Coronary artery (tissue), 2 donors: ENCODE results near the gene TBC1D2.
A peak's percentile ranks its signal among the peaks of the same experiment; 100 is the strongest.

Experiments
- DNase-seq: peaks from one replicate; pipeline ENCODE4 v3.0.0-alpha.2; 2017; ENCODE audit warnings: low spot score
- H3K27ac ChIP-seq, 2 donors: fragments of 200-600 bp; sonication (generic); one replicate each; pipeline ENCODE4 v1.5.1; 2016 to 2019
- H3K4me3 ChIP-seq: fragments of 200-600 bp; sonication (generic); 2 replicates; pipeline ENCODE4 v1.5.1; 2016; ENCODE audit warnings: mild to moderate bottlenecking, moderate library complexity
- TF ChIP-seq, protein P1 (sequence below): fragments of 200-600 bp; sonication (generic); IDR thresholded peaks from one replicate; pipeline ENCODE4 v1.5.1; 2019; ENCODE audit warnings: antibody characterized with exemption

The TBC1D2 gene

DNA sequence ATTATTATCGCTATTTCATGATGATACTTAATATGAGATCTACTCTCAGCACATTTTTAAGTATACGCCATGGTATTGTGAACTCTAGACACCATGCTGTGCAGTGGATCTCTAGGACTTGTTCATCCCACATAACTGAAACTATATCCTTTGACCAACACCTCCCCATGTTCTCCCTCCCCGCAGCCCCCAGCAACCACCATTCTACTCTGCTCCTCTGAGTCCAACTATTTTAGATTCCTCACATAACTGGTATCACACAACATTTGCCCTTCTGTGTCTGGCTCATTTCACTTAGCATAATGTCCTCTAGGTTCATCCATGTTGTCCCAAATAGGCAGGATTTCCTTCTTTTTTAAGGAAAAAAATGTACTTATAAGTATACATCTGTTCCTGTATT lies 6.6 kb upstream of the TBC1D2 start:
- TF ChIP-seq, protein P1, sequence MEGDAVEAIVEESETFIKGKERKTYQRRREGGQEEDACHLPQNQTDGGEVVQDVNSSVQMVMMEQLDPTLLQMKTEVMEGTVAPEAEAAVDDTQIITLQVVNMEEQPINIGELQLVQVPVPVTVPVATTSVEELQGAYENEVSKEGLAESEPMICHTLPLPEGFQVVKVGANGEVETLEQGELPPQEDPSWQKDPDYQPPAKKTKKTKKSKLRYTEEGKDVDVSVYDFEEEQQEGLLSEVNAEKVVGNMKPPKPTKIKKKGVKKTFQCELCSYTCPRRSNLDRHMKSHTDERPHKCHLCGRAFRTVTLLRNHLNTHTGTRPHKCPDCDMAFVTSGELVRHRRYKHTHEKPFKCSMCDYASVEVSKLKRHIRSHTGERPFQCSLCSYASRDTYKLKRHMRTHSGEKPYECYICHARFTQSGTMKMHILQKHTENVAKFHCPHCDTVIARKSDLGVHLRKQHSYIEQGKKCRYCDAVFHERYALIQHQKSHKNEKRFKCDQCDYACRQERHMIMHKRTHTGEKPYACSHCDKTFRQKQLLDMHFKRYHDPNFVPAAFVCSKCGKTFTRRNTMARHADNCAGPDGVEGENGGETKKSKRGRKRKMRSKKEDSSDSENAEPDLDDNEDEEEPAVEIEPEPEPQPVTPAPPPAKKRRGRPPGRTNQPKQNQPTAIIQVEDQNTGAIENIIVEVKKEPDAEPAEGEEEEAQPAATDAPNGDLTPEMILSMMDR: no peak
- no peak for DNase-seq
- H3K27ac ChIP-seq: no peak overlapping the region

DNA sequence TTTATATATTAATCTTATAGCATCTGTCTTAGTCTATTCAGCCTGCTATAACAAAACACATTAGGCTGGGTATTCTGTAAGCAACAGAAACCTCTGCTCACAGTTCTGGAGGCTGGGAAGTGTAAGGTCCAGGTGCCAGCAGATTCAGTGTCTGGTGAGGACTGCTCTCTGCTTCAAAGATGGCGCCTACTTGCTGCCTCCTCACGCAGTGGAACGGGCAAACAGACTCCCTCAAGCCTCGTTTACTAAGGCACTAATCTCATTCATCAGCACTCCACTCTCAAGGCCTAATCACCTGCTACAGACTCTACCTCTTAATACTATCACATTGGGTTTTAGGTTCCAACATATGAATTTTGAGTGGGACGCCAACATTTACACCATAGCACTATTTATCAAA lies 5.2 kb upstream of the TBC1D2 start:
- H3K4me3 ChIP-seq: no peak overlapping the region
- no peak overlapping the region for H3K27ac ChIP-seq
- TF ChIP-seq, protein P1: no peak
- DNase-seq: no peak

More for the DNA sequence above, 6.6 kb upstream of the TBC1D2 start:
- no peak overlapping the region for H3K4me3 ChIP-seq

DNA sequence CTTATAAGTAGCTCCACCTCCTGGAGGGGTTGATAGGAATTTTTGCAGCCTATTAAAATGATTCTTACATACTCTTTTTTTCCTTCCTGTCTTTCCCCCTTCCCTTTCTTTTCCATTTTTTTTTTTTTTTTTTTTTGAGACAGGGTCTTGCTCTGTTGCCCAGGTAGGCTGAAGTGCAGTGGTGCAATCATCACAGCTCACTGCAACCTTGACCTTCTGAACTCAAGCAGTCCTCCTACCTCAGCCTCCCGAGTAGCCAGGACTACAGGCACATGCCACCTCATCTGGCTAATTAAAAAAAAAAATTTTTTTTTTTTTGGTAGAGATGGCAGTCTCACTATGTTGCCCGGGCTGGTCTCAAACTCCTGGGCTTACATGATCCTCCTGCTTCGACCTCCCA lies 4.3 kb upstream of the TBC1D2 start:
- TF ChIP-seq, protein P1: no peak
- no peak overlapping the region for H3K27ac ChIP-seq
- H3K4me3 ChIP-seq: no peak overlapping the region
- DNase-seq: no peak

DNA sequence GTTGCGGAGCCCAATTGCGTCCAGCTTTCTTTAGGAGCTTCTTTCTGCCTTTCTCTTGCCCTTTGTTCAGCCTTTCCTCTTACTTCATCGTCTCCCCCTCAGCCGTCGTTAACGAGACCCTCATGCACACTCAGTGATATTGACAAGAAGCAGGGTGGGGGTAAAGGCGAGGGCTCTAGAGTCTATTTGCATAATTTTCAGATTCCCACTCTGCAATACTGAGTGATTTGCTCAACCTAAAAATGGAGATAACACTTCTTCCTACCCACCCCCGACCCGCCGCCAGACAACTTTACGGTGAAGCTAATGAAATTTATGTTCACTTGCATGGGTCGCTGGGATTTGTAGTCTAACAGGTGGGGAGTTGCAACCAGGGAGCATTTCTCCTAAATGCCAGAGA lies 1.3 kb upstream of the TBC1D2 start:
- Histone ChIP-seq H3K27ac (peak overlapping the region; percentile 95), H3K4me3 (peak overlapping the region; percentile 77)
- TF ChIP-seq, protein P1: no peak
- DNase-seq: no peak

DNA sequence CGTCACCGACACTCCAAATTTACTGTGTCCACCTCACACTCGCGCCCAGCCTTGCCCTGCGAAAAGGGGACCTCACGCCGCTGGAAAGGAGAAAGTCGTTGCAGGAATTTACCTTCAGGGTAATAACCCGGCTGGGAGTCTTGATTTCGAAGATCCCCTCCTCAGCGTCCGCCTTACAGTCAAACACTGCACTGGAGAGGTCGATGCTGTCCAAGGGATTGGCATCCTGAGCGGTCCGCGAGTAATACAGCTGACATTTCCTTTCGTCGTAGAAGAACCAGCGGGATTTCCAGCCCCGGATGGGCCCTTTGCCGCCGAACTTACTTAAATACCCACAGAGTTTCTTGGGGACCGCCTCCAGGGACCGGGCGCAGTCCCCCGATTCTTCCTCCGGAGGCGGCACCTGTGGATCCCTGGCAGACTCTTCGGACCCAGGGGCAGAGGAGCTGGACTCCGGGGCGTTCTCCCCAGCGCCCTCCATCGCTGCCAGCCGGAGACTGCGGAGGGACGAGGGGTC lies 330 bp downstream of the TBC1D2 start:
- TF ChIP-seq, protein P1: no peak
- no peak for DNase-seq
- Histone ChIP-seq H3K27ac (peak overlapping the region; percentile 95), H3K4me3 (peak overlapping the region; percentile 77)

DNA sequence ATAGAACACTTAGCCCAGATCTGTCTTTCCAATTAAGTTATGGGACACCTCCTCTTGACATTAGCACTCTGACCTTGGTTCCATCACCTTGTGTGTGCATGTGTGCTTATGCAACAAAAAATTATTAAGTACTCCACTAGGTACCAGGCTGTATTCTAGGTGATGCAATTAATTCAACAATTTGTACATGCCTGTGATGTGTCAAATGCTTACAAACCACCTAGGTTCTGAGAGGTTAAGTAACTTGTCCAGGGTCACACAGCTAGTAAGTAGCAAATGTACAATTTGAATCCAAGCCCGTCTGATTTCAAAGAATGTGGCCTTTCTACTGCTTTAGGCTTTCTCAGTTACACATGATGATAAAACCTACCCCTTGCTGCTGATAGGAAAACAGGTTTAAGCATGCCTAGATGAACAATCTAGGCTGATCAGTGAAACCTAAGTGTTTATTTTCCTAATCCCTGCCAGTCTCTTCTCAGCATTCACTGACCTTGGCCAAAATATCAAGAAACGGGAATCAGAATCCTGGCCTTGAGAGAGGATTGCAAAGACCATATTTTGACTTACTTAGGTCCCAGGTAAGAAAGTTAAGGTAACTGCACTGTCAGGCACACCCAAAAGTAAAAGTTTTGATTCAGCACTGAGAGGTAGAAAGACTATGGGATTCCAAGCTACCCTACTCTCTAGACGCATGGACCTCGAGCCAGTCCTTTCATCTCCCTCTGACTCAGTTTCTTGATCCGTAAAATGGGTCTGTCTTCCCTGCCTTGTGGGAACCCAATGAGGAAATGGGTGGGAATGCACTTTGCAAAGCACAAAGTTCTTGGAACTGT lies 1.0 kb downstream of the TBC1D2 start:
- TF ChIP-seq, protein P1: no peak
- DNase-seq: no peak
- peak overlapping the region; percentile 77 for H3K4me3 ChIP-seq
- H3K27ac ChIP-seq: peak overlapping the region; percentile 95

DNA sequence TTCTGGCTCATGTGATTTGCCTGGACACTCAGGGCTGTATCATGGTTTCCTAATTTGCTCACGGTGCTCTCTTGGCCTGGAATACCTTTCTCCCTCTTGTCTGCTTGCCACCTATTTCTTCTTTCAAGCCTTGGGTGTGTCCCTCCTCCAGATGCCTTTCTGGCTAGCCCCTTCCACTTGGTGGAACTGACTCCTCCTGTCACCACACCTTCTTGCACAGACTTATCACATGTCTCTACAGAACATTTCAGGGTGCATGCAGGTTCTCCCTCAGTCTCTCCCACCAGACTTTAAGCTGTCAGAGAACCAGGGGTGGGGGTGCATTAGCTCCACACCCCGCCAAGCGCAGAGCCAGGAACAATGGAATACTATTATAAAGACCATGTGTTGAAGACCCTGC lies 1.9 kb downstream of the TBC1D2 start:
- DNase-seq: no peak
- TF ChIP-seq, protein P1: no peak
- H3K27ac ChIP-seq: no peak overlapping the region
- H3K4me3 ChIP-seq: no peak overlapping the region
